ENCODE results near the gene ATP1A1. TPM values are rescaled to one million over a fixed set of nuclear protein-coding genes. Genes with fewer than 3 reads are reported as not detected.

The ATP1A1 gene
- 17.7 and 30.8 TPM in 2 replicates for total RNA-seq (2014; rRNA removed; shearing (Covaris generic))

- DNase-seq (ENCODE audit: low spot score): peak; percentile 78
Observed at GRCh38 chr1:116372651-116373430, at the start of gene ATP1A1. TSS of gene ATP1A1 (plus strand) at chr1:116373244. CDS start at chr1:116373512, 268 bp downstream.

GRCh38 chr1:116323491-116323890 lies 49.6 kb upstream of the ATP1A1 start:
- DNase-seq (ENCODE audit: low spot score): no peak

GRCh38 chr1:116324411-116324810 lies 48.6 kb upstream of the ATP1A1 start:
- no peak for DNase-seq (ENCODE audit: low spot score)

GRCh38 chr1:116325104-116325503 lies 47.9 kb upstream of the ATP1A1 start:
- no peak for DNase-seq (ENCODE audit: low spot score)

- DNase-seq (ENCODE audit: low spot score): no peak
Observed at GRCh38 chr1:116325922-116326321, 47.1 kb upstream of the ATP1A1 start.

- DNase-seq (ENCODE audit: low spot score): no peak
Observed at GRCh38 chr1:116326486-116326885, 46.6 kb upstream of the ATP1A1 start.

- no peak for DNase-seq (ENCODE audit: low spot score)
Observed at GRCh38 chr1:116328671-116329070, 44.4 kb upstream of the ATP1A1 start.

- DNase-seq (ENCODE audit: low spot score): no peak
Observed at GRCh38 chr1:116329524-116330341, 43.3 kb upstream of the ATP1A1 start.

GRCh38 chr1:116330342-116330652 lies 42.7 kb upstream of the ATP1A1 start:
- DNase-seq (ENCODE audit: low spot score): no peak

- no peak for DNase-seq (ENCODE audit: low spot score)
Observed at GRCh38 chr1:116330846-116331245, 42.2 kb upstream of the ATP1A1 start.

- no peak for DNase-seq (ENCODE audit: low spot score)
Observed at GRCh38 chr1:116331523-116331922, 41.5 kb upstream of the ATP1A1 start.

- DNase-seq (ENCODE audit: low spot score): no peak
Observed at GRCh38 chr1:116332451-116332850, 40.6 kb upstream of the ATP1A1 start.

GRCh38 chr1:116333171-116334014 lies 39.7 kb upstream of the ATP1A1 start:
- no peak for DNase-seq (ENCODE audit: low spot score)

GRCh38 chr1:116334015-116334547 lies 39.0 kb upstream of the ATP1A1 start:
- peak; percentile 27 for DNase-seq (ENCODE audit: low spot score)

GRCh38 chr1:116334868-116335635 lies 38.0 kb upstream of the ATP1A1 start:
- no peak for DNase-seq (ENCODE audit: low spot score)

GRCh38 chr1:116335850-116336624 lies 37.0 kb upstream of the ATP1A1 start:
- DNase-seq (ENCODE audit: low spot score): no peak

- no peak for DNase-seq (ENCODE audit: low spot score)
Observed at GRCh38 chr1:116337398-116337797, 35.6 kb upstream of the ATP1A1 start.

GRCh38 chr1:116338400-116338799 lies 34.6 kb upstream of the ATP1A1 start:
- DNase-seq (ENCODE audit: low spot score): no peak

GRCh38 chr1:116340506-116341231 lies 32.4 kb upstream of the ATP1A1 start:
- DNase-seq (ENCODE audit: low spot score): no peak

GRCh38 chr1:116343019-116343418 lies 30.0 kb upstream of the ATP1A1 start:
- no peak for DNase-seq (ENCODE audit: low spot score)

All from H4 (cell line).